ENCODE data around the gene KCNK5. TPM values are rescaled to one million over a fixed set of nuclear protein-coding genes. Genes with fewer than 3 reads are reported as not detected.

The KCNK5 gene
- total RNA-seq, 1 donor from 2014 or later = 0.87 TPM

DNA sequence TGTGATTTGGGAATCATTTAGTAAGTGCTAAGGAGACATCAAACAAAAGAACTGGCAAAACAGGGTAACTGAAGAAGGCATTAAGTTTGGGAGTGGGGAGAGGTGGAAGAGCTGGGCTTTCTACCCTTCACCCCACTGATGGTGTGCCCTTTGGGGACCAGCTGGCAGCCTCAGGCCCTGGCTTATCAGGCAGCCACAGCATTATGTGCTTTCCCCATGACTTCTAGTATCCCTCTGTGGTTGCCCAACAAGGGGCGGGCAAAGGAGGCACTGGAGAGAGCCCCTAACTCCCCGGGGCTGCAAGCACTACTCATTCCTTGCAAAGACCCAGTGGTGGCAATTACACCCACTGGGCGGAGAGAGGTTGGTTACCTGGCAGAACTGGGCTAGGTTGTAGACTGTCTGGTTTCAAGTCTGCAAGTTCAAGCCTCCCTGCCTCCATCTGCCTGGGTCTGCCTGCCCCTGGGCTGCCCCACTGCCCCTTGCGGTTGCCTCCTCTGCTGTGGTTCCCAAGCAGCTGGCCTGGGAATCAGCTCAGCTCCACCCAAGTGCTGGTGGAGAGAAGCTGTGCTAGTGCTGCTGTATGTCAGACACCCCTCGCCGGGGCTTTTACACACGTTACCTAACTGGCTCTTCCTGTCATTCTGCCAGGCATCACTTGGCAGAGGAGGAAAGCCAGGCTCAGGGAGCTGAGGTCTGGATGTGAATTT lies 29.9 kb downstream of the KCNK5 start:
- DNase-seq (ENCODE audit: low spot score) = no peak

DNA sequence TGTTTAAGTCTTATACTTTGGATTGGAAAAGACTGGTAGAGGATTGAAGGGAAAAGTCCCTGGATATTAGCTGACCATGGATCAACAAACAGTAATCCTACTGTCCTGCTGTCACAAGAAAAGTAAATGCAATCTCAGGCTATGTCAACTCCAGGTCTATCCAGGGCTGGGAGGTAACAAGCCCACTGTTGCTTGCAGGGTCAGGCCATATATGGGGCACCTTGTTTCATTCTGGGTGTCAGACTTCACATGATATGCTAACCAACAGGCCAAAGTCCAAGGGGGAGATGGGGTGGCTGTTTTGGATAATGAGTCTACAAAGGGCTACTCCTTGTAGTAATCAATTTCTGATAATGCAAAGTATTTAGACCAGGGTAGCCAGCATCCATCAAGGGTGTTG lies 30.7 kb downstream of the KCNK5 start:
- DNase-seq (ENCODE audit: low spot score) = no peak

DNA sequence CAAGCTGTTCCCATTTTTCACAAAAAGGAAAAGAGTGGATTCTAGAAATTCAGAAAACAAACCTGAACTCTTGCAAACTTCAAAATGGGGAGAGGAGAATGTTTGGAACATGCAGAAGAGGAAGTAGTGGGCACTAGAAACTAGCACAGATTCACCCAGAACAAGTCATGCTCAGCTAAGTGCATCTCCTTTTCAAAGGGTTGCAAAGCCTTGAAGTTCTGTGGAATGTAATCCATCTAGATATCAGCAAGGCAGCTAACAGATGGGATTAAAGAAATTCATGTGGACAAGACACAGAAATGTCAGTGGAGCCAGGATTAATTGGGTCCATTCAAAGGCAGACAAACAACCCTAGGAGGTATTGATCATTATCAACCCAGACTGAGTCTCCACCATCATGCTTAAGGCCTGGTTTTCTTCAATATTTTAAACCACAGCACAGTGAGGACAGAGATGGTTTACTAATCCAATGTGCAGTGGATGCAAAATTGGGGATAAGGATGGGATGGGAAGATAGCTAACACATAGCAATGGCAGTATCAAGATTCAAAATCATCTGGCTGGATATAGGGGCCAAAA lies 31.3 kb downstream of the KCNK5 start:
- no peak for DNase-seq (ENCODE audit: low spot score)

DNA sequence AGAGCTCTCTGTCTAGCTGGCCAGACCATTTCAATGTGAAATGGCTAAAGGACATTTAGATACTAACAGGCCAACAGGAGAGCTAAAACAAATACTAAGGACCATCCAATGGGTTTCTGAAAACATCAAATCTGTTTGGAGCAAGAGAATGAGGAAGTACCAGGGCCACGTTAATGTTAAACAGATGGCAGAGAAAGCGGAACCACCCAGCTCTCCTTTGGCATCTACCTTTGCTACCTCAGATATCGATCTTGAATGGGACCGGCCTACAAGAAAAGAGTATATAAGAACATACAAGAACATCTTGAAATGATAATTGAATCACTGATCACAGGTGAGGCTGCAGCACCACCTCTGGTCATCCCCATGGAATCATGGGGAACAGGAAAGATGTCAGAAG lies 31.8 kb downstream of the KCNK5 start:
- DNase-seq (ENCODE audit: low spot score) = no peak

DNA sequence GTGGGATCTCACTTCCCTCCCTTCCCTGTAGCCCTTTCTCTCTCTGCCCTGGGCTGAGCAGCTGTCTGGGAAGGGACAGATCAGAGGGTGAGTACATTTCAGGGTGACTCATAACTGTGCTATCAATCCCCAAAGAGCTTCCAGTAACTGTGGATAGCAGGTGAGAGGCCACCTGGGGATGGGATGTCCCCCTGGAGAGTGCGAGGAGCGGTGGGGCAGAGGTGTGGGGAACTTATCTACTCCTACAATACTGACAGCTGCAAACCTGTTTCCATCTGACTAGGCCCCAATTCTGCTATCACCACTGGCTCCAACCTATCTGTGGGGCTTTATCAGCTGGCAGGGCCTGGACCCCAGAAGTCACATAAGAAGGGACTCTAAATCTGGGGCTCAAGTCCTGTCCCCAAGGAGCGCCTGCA lies 32.6 kb downstream of the KCNK5 start:
- DNase-seq (ENCODE audit: low spot score) = no peak

DNA sequence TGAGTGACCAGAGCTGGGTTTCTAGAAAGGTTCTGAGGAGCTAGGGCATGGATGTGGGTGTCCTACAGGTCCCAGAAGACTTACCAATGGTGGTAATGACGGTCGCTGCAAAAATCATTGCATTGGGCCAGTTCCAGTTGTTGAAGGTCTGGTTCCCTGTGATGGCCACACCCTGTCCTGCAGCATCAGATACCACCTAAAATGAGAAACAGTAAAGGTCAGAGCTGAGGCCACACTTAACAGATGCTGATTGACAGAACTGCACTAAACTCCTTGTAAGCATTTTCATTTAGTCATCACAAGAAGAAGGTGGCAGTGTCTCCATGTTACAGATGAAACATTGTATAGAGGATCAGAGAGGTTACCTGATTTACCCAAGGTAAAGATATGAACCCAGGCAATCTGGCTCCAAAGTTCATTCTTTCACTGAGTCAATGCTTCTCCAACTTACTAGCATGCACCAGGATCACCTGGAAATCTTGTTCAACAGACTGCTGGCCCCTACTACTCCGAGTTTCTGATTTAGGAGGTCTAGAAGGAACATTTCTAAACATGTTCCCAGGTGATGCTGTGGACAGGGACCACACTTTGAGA lies 33.4 kb downstream of the KCNK5 start:
- no peak for DNase-seq (ENCODE audit: low spot score)

DNA sequence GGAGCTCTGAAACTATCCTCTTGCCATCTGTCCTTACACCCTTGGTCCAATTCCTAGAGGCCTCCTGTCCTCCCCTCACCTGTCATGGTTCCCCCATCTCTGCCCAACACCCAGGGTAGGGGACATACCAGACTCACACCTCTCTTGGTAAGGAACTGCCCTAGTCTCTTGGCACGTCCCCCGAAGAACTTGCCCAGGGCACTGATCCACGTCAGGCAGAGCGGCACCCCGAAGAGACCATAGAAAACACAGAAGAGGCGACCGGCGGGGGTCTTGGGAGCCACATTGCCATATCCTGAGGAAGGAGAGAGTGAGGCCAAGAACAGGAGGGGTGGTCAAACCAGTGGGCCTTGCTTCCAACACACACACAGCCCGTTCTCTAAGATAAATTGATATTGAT lies 34.8 kb downstream of the KCNK5 start:
- no peak for DNase-seq (ENCODE audit: low spot score)

DNA sequence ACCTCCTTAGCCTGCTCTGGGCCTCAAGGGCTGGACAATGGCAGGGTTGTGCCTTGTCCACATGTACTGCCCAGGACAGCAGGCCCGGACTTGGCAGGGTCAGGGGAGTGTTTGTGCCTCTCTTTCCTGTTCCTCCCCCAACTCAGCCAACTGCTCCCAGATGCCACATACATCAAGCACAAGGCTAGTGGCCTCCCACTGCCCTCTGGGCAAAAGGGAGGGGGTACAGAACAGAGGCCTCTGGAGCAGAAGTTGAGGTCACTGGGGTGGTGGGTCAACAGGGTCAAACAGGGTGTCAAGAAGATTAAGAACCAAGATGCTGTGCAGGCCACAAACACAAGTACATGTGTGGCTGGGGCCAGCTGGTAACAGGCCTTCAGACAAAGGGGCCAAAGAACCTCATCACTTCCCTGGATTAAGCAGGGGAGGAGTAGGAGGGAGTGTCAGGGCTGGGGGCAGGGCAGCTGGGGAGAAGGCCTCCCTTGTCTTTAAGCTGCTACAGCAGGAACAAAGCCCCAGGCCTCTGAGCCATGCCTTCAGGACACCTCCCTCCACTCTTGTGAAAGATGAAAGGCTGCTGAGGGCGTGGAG lies 36.0 kb downstream of the KCNK5 start:
- no peak for DNase-seq (ENCODE audit: low spot score)

DNA sequence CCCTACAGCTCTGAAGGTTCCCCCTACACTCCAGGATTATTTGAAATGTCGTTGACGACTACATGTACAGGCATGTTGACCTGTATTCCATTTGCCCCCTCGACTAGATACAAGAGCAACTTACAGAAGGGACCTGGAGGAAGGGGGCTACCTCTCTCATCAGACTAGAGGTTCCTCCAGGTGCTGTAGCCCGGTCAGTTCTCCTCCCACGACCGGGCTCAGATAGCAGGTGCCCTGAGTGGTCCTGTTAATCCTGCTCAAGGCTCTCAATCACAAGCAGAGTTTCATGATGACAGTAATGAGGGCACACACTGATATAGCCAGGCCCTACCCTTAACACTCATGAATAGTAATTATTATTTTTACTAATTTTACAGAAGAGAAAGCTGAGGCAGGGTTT lies 36.5 kb downstream of the KCNK5 start:
- DNase-seq (ENCODE audit: low spot score) = no peak

DNA sequence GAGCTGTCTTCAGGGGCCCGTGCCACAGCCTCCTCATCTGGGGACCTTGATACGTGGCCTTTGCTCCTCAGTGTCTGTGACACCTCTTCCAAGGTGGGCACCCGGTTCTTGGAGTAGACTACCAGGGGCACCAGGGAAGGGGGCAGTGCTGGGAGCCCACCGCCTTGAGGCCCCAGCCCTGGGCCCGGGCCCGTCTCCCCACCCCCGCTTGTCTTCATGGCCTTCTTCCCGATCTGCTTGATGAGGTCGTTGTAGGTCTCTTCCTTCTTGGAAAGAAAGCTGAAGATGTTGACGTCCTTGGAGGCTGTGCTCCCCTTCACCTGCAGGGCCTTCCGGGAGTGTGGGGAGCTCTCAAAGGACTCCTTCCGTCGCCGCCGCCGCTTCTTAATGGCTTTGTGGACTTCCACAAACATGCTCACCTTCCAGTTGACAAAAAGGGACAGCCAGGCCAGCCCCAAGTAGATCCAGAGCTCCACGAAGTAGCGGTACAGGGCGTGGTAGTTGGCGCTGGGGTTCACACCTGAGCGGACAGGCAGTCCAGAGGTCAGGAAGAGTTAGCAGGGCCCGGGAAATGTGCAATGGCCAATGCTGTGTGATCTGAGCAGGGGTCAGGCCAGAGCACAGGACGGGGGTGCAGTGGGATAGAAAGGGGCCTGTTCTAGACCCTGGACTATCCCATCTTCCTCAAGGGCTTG lies 37.9 kb downstream of the KCNK5 start:
- no peak for DNase-seq (ENCODE audit: low spot score)

DNA sequence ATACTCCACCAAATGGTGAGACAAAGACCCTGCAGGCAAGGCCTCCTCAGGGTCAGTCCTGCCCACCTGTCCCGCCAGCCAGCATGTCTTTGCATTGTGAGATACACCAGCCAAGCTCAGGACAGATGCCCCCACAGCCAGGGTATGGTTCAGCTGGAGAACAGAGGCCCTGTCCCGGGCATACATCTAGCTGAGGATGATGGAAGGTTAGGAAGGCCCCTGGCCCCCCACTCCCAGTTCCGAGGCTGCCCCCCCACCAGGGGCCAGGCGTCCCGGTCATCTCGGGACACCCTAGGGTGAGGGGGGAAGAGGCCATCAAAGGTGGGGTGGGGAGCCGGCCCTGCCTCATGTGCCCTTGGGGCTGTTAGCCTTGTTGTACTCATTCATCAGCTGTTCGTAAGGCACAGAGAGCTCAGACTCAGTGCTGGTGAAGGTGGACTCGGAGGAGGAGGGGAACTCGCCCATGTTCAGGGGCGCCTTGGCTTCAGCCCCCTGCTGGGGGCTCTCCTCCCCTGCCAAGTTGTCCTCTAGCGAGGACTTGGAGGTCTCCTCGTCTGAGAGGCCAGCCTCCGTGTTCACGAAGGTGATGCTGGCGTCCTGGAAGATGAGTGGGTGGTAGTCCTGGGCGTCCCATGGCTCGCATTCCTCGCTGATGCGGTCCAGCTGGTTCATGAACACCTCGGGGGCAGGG lies 38.6 kb downstream of the KCNK5 start:
- no peak for DNase-seq (ENCODE audit: low spot score)

DNA sequence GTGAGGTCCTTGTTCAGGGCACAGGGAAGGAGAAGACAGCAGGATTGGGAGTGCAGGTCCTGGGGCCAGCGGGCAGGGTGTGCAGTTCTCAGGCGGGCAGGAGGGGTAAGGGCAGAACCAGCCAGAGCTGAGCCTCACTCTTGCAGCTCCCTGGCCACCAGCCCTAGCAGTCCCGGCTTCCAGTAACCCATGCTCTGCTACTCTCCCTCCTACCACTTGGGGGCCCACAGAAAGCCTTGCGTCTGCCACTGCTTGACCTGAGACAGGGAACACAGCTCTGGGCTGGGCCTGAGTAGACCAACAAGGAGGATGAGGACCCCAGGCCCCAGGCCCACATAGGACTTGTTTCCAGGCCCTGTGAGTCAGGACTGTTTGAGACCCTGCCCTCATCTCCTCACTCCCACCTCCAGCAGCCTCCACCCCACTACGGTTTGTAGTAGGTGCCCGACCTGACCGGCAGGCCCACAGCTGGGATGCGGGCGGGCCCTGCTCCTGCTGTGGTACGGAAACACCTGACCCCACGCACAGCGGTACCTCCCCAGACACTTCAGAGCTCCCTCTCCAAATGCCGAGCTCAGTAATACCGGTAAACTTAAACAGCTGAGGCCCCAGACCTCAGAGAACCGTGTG lies 39.2 kb downstream of the KCNK5 start:
- no peak for DNase-seq (ENCODE audit: low spot score)

DNA sequence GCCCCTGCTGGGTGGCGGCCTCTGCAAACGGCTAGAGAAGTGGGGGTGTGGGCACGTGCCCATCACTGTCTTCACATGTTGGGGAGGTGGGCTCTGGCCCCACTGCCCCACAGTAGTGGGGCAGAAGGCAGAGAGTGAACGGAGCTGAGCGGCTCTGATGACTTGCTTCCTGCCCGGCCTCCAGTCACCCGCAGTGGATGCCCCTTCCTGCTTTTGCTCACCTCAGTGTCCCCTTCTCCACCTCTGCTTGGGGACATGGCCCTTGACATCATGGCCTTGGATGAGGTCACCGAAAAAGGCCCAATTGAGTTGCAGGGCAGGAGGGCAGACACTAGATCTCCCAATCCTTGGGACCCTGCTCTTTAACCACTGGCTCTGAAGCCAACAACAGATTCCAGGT lies 40.1 kb downstream of the KCNK5 start:
- DNase-seq (ENCODE audit: low spot score) = no peak

DNA sequence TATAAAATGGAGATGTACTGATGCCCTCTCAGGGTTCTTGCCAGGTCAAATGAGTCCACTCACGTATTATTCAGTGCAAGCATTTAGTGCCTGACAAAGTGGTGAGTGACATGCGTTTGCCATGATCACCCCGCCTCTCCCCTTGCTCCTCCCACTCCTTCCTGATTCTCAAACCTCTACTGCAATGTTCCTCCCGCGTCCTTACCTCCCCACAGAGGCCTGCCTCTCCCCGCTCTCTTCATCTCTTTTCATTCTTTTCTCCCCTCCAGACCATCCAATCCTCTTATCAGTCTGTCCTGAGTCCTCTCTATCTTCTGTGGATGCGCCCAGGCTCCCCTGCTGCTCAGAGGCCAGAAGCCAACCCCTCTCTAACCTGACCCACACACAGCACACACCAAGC lies 40.7 kb downstream of the KCNK5 start:
- no peak for DNase-seq (ENCODE audit: low spot score)

DNA sequence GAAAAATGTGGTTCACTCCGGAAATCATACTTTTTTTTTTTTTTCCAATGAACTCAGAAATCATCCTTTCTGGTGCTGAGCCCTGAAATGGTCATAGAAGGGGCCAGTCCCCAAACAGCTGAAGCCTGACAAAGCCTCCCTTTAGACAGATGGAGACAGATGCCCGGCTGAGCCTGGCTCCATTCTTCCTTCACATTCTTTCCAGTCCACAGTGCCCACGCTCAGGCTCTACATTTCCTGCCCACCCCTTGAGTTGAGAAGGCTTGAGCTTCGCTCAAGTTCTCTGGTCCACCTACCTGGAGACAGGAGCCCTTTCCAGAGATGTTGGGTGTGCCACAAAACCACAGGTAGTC lies 41.2 kb downstream of the KCNK5 start:
- no peak for DNase-seq (ENCODE audit: low spot score)

DNA sequence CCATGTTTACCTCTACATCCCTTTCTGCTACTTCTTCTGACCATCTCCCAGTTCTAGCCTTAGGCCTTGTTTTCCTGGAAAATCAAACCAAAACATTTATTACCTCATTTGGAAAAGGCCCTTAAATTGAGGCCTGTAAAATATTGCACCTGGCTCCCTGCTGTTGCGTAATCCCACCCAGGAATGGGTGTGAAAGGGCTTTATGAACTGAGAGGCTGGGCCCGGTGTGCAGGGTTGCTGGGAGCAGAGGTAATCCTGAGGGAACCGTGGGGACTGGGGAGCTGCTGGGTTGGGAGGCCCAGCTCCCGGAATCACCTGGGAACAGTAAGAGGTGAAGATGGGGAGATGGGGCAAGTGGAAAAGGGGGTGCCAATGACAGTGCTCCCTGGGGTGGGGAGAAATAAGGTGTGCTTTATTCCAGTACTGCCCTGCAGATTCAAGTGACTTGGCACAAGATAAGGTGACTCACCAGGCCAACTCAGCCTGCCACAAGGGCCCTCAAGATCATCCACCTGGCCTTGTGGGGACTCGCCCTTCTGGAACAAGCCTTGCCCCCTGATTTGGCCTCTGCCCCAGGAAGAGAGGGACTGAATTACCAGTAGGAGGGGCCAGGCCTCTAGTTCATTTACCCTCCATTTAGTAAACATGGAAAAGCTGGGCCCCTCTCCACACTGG lies 44.2 kb downstream of the KCNK5 start:
- DNase-seq (ENCODE audit: low spot score) = no peak

DNA sequence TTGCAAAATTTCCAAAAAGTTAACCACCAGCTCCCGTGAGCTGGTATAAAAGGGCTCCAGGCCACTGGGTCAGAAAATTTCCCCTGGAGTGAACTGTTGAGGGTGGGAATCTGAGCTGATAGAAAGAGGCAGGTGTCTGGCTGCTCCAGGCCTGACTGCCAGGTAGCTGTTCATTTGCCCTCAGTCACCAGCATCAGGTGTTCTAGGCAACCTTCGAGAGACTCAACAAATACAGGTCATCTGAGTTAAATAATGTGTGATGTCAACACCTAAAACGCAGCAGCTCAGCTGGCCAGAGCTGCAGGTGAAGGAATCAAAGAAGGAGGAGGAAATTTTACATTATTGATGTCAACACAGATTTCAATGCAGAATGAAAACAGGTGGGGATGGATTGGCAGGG lies 46.7 kb downstream of the KCNK5 start:
- DNase-seq (ENCODE audit: low spot score) = peak; percentile 55

DNA sequence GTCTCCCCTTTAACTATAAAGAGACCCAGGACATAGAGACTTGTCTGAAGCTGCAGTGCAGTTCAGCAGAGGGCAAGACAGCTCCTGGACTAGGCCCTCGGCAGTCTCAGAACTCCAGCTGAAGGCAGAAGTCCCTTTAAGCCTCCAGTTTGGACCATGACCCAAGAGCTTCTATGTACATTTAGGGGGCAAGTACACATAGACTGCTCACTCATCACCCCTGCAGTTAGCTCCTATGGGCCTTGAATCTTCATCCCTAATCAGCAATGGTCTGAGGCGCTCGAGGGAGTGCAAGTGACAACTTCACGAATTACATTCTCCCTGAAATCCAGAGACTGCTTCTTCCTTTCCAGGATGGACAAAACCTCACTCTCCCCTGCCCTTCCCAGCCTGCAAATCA lies 47.4 kb downstream of the KCNK5 start:
- peak; percentile 60 for DNase-seq (ENCODE audit: low spot score)

DNA sequence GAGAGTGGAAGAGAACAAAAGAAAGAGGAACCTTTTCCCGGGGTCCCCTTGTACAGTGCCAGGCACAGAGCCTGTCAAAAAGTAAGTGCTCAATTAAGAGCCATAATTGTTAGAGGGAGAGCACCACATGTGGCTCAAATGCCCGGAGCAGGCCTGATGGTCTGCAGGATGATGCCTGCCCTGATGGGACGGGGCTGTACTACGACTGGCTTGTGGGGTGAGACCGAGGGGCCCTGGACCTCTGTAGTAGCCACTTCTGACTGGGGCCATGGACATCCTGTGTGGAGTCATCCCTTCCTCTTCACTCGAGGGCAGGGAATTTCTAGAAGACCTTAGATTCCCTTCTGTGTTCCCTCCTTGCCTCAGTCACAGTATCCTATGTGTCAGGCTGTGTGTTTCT lies 47.9 kb downstream of the KCNK5 start:
- peak; percentile 65 for DNase-seq (ENCODE audit: low spot score)

DNA sequence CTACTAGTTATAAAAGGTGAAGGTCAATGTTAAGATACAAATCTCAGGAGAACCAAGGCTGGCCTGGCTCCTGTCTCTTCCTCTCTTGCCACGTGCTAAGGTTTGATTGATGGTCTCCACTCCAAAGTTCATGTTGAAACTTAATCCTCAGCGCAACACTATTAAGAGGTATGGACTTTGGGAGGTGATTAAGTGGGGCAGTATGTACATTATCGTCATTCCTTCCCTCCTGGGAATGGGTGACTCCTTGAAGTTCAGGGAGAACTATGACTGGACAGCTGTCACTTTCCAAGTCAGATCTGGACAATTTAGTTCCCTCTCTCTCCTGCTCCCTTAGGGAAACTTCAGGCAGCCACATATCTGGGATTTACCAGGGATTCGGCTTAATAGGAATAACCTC lies 50.5 kb downstream of the KCNK5 start:
- no peak for DNase-seq (ENCODE audit: low spot score)
